ENCODE results near the gene TBCEL.
"Not testable (repeated sequence)": the region's sequence is repeated elsewhere in the genome, so short reads cannot be mapped to it uniquely, and the experiment has no call there.

Gene TBCEL

GRCh38 chr11:121091492-121092152 lies 67.7 kb downstream of the TBCEL start:
- no peak overlapping the region for H3K4me3 ChIP-seq (ENCODE audit: low read depth, low read length)

GRCh38 chr11:121095561-121095960 lies 71.7 kb downstream of the TBCEL start:
- H3K4me3 ChIP-seq (ENCODE audit: low read depth, low read length): no peak overlapping the region
- no peak for DNase-seq (ENCODE audit: low read depth)

More at GRCh38 chr11:121091492-121092152, 67.7 kb downstream of the TBCEL start:
- DNase-seq (ENCODE audit: low read depth): no peak

- DNase-seq (ENCODE audit: low read depth): no peak
- no peak overlapping the region for H3K4me3 ChIP-seq (ENCODE audit: low read depth, low read length)
These were observed 75.5 kb downstream of the TBCEL start for GRCh38 chr11:121099364-121099763.

GRCh38 chr11:121099885-121100284 lies 76.0 kb downstream of the TBCEL start:
- DNase-seq (ENCODE audit: low read depth): no peak
- no peak overlapping the region for H3K4me3 ChIP-seq (ENCODE audit: low read depth, low read length)

- H3K4me3 ChIP-seq (ENCODE audit: low read depth, low read length): no peak within 1 kb of the TSS
- DNase-seq (ENCODE audit: low read depth): no peak
These were observed 77.0 kb downstream of the TBCEL start, which contains the start of gene TECTA for GRCh38 chr11:121100943-121101342. TSS of gene TECTA (plus strand) at chr11:121101243. CDS start at chr11:121102666, 1,423 bp downstream.

GRCh38 chr11:121104312-121104762 lies 80.4 kb downstream of the TBCEL start:
- no peak for DNase-seq (ENCODE audit: low read depth)
- no peak overlapping the region for H3K4me3 ChIP-seq (ENCODE audit: low read depth, low read length)

GRCh38 chr11:121105063-121105480 lies 81.2 kb downstream of the TBCEL start:
- no peak for DNase-seq (ENCODE audit: low read depth)
- H3K4me3 ChIP-seq (ENCODE audit: low read depth, low read length): no peak overlapping the region

GRCh38 chr11:121105481-121106195 lies 81.7 kb downstream of the TBCEL start:
- no peak for DNase-seq (ENCODE audit: low read depth)
- H3K4me3 ChIP-seq (ENCODE audit: low read depth, low read length): no peak overlapping the region

- DNase-seq (ENCODE audit: low read depth): no peak
- H3K4me3 ChIP-seq (ENCODE audit: low read depth, low read length): no peak overlapping the region
These were observed 82.9 kb downstream of the TBCEL start for GRCh38 chr11:121106812-121107211.

GRCh38 chr11:121108413-121108812 lies 84.5 kb downstream of the TBCEL start:
- no peak for DNase-seq (ENCODE audit: low read depth)
- no peak overlapping the region for H3K4me3 ChIP-seq (ENCODE audit: low read depth, low read length)

- no peak for DNase-seq (ENCODE audit: low read depth)
- no peak overlapping the region for H3K4me3 ChIP-seq (ENCODE audit: low read depth, low read length)
These were observed 85.6 kb downstream of the TBCEL start for GRCh38 chr11:121109471-121109870.

- DNase-seq (ENCODE audit: low read depth): no peak
- H3K4me3 ChIP-seq (ENCODE audit: low read depth, low read length): no peak overlapping the region
These were observed 86.1 kb downstream of the TBCEL start for GRCh38 chr11:121109916-121110586.

GRCh38 chr11:121110871-121111724 lies 87.2 kb downstream of the TBCEL start:
- H3K4me3 ChIP-seq (ENCODE audit: low read depth, low read length): no peak overlapping the region
- DNase-seq (ENCODE audit: low read depth): no peak

GRCh38 chr11:121112498-121113455 lies 88.9 kb downstream of the TBCEL start:
- H3K4me3 ChIP-seq (ENCODE audit: low read depth, low read length): no peak overlapping the region
- peak; percentile 14 for DNase-seq (ENCODE audit: low read depth)

- no peak for DNase-seq (ENCODE audit: low read depth)
- H3K4me3 ChIP-seq (ENCODE audit: low read depth, low read length): no peak overlapping the region
These were observed 89.7 kb downstream of the TBCEL start for GRCh38 chr11:121113611-121114010.

- not testable (repeated sequence) for H3K4me3 ChIP-seq (ENCODE audit: low read depth, low read length); DNase-seq (ENCODE audit: low read depth)
These were observed 91.1 kb downstream of the TBCEL start for GRCh38 chr11:121115024-121115423.

GRCh38 chr11:121117788-121118187 lies 93.9 kb downstream of the TBCEL start:
- H3K4me3 ChIP-seq (ENCODE audit: low read depth, low read length): no peak overlapping the region
- DNase-seq (ENCODE audit: low read depth): no peak

GRCh38 chr11:121119440-121119839 lies 95.5 kb downstream of the TBCEL start:
- DNase-seq (ENCODE audit: low read depth): no peak
- no peak overlapping the region for H3K4me3 ChIP-seq (ENCODE audit: low read depth, low read length)

All from skeletal muscle cell (primary cell).